Fibroblast of the aortic adventitia (primary cell): ENCODE measurements around the gene METRN. TPM values are rescaled to one million over a fixed set of nuclear protein-coding genes. Genes with fewer than 3 reads are reported as not detected.
A peak's percentile ranks its signal among the peaks of the same experiment; 100 is the strongest.

Experiments
- DNase-seq: peaks from one replicate; pipeline ENCODE4 v3.0.0-alpha.2; 2010; ENCODE audit warnings: low read depth
- H3K4me3 ChIP-seq: 2 replicates; pipeline ENCODE4 v1.5.1; 2011; ENCODE audit warnings: low read depth, mild to moderate bottlenecking, control low read depth, low read length, moderate library complexity
- total RNA-seq: library from RNA; depleted of rRNA; stranded (reverse); fragments of >200 nt; gene quantifications from 2 replicates; pipeline ENCODE4 v1.2.3, GENCODE V29; 2012; ENCODE audit warnings: low replicate concordance
- TF ChIP-seq, protein P1 (sequence below): IDR thresholded peaks from 2 replicates; pipeline ENCODE4 v1.5.1; 2011; ENCODE audit warnings: mild to moderate bottlenecking, low read length, control low read depth, inconsistent platforms; ENCODE audit not compliant: insufficient read depth

The METRN gene
- total RNA-seq, 1 donor, result 30.7 TPM

DNA sequence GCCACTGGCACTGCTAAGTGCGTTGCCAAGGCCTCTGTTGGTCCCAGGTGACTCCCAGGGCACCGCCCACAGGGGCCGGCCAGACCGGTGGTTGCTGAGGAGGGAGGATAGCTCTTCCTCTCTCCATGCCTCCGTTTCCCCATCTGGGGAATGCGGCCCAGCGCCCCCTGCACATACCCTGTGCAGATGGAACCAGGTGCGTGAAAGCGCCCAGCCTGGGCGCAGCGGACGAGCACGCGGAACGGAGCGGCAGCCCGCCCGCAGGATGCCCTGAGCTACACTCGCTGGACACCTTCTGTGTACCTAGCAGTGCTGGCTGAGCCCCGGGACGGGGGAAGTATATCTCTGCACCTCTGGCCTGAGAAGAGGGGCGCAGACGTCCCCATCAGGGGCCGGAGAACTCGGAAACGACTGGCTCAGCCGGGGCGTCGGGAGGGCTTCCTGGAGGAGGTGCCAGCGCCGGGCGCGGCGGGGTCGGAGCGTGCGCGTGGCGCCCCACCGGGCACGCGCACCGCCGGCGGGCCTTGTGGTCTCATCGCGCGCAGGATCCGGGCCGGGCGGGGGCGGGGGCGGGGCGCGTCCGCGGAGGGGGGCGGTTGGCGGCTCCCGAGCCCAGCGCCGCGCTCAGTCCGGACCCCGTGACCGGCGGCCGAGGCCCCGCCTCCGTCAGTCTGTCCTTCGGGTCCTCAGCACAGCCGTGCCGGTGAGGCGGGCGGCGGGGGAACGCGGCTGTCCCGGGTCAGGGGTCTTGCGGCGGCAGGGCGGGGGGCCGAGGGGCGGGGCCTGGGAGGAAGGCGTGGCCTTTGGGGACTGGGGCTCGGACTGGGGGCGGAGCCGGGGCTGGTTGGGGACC lies 11.7 kb downstream of the METRN start, which contains the start of the genes CCDC78 and HAGHL:
CCDC78 (minus strand) TSS at position 6 of the 853 bp plus-strand sequence. CDS start 76 bp downstream, outside the sequence.
HAGHL (plus strand) TSS at position 669 of the 853 bp plus-strand sequence. CDS start 404 bp downstream, outside the sequence.
- no peak for DNase-seq
- TF ChIP-seq, protein P1, sequence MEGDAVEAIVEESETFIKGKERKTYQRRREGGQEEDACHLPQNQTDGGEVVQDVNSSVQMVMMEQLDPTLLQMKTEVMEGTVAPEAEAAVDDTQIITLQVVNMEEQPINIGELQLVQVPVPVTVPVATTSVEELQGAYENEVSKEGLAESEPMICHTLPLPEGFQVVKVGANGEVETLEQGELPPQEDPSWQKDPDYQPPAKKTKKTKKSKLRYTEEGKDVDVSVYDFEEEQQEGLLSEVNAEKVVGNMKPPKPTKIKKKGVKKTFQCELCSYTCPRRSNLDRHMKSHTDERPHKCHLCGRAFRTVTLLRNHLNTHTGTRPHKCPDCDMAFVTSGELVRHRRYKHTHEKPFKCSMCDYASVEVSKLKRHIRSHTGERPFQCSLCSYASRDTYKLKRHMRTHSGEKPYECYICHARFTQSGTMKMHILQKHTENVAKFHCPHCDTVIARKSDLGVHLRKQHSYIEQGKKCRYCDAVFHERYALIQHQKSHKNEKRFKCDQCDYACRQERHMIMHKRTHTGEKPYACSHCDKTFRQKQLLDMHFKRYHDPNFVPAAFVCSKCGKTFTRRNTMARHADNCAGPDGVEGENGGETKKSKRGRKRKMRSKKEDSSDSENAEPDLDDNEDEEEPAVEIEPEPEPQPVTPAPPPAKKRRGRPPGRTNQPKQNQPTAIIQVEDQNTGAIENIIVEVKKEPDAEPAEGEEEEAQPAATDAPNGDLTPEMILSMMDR, result no peak
- peak within 1 kb of the TSS; percentile 73 for H3K4me3 ChIP-seq

DNA sequence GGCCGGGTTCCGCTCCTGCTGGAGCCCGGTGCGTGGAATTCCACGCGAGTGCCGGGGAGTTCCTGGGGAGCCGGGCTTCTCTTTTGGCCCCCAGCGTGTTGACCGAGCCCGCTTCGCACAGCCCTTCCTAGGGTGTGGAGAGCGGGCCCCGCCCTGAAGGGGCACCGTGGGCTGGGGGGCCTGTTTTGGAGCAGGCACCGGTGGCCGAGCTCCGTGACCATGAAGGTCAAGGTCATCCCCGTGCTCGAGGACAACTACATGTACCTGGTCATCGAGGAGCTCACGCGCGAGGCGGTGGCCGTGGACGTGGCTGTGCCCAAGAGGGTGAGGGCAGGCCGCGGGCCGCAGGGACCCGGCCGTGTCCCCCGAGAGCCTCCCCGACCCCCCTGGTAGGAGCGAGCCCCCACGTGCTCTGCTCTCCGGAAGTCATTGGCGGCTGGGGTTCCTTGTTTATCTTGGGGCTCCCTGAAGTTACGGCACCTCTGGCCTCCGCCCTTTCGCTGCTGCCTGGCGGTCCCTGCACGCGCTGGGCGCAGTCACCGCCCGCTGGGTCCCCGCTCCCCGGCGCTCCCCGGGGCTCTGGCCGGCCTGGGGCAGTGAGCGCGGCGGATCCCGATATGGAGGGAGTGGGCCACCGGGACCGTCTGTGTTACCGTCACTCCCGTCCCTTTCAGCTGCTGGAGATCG lies 12.5 kb downstream of the METRN start:
- peak overlapping the region; percentile 73 for H3K4me3 ChIP-seq
- no peak for DNase-seq
- TF ChIP-seq, protein P1, result no peak

DNA sequence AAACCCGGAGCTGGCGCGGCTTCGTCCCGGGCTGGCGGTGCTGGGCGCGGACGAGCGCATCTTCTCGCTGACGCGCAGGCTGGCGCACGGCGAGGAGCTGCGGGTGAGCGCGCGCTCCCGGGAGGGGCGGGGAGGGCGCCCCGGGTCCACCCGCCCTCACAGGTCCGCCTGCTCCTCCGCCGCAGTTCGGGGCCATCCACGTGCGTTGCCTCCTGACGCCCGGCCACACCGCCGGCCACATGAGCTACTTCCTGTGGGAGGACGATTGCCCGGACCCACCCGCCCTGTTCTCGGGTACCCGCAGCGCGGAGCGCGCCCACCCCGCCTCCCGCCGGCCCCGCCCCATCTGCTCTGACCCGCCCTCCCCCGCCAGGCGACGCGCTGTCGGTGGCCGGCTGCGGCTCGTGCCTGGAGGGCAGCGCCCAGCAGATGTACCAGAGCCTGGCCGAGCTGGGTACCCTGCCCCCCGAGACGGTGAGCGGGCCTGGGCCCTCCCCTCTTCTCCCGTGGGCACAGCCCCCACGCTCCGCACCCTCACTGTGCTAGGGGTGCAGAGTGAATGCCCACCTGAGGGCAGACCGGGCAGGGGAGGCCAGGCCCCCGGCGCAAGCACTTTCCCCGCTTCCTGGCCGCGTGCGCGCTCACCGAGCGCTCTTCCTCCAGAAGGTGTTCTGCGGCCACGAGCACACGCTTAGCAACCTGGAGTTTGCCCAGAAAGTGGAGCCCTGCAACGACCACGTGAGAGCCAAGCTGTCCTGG lies 13.4 kb downstream of the METRN start:
- peak overlapping the region; percentile 73 for H3K4me3 ChIP-seq
- DNase-seq, result peak; percentile 63
- TF ChIP-seq, protein P1, result no peak

DNA sequence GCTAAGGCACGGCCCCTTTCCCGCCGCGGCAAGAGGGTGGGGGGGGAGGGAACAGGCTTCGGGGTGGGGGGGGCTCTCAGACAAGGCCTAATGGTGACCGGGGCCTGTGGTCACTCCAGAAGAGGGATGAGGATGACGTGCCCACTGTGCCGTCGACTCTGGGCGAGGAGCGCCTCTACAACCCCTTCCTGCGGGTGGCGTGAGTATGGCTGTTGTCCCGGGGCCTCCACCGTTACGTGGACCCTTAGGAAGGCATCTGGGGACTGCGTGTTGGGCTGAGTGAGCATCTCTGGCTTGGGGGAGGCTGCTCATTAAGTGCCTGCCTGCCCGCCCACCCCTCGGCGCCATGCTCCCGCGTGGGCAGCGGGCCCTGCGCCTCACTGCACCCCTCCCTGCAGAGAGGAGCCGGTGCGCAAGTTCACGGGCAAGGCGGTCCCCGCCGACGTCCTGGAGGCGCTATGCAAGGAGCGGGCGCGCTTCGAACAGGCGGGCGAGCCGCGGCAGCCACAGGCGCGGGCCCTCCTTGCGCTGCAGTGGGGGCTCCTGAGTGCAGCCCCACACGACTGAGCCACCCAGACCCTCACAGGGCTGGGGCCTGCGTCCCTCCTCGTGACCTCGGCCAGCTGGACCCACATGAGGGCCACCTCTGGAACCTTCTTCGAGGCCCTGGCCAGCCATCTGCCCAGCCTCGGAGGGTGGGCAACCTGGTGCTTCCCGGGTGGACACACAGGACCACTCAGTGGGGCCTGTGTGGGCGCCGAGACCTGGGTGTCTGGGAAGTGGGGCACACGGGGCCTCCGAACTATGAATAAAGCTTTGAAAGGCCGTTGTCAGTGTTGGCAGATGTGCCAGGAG lies 14.2 kb downstream of the METRN start:
- H3K4me3 ChIP-seq, result no peak overlapping the region
- no peak for DNase-seq
- TF ChIP-seq, protein P1, result no peak

DNA sequence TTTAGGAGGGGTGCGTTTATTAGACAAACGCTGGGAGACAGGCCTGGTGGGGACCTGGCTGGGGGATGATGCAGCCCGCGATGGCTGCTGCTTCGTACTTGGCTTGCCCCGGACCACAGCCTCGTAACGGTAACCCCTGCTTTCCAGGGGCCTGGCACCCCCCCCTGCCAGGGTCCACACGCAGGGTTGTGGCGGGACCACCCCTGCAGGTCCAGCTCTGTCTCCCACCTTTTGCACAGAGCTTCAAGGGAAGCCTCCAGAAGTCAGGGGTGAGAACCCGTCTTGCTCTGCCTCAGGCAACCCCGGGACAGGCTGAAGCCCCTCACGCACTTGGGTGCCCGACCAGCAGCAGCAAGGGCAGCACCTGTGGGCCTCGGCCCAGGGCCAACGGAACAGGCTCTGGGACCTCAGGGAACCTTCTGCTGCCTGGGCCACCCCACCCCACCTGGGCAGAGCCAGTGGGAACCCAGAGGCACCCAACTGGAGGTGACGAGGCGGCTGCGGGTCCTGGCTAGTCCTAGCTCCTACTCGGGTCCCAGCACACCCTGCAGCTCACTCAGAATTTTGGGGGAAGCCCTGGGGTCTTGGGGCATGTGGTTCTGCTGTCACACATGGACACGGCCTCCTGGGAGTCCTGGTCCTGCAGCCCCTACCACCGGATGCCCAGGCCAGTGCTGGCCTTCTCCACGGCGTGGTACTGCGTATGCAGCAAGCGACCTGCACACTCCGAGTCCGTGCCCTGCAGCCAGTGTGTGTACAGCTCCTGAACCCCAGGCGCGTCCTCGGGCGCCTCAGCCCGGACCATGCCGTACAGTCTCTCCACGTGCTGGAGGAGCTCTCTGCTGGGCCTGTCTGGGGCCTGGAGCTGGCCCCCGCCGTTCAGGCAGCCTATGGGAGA lies 15.1 kb downstream of the METRN start:
- no peak overlapping the region for H3K4me3 ChIP-seq
- TF ChIP-seq, protein P1, result no peak
- no peak for DNase-seq
